Transverse colon (tissue), 4 donors: Measurements from ENCODE around the gene TPRA1. TPM values are rescaled to one million over a fixed set of nuclear protein-coding genes. Genes with fewer than 3 reads are reported as not detected.

ENCODE experiments used
- DNase-seq: peaks from one replicate; pipeline ENCODE4 v3.0.0-alpha.2; 2019
- H3K27ac ChIP-seq, 4 donors: fragments of 200-600 bp; sonication (generic); 2 replicates each; pipeline ENCODE4 v1.5.1; 2016 to 2018; ENCODE audit warnings: inconsistent platforms in 4 of 4
- H3K27me3 ChIP-seq: fragments of 200-600 bp; sonication (generic); 2 replicates; pipeline ENCODE4 v1.5.1; 2017; ENCODE audit warnings: inconsistent platforms
- H3K36me3 ChIP-seq, 4 donors: fragments of 200-600 bp; sonication (generic); 2 replicates each; pipeline ENCODE4 v1.5.1; 2017 to 2019; ENCODE audit warnings: inconsistent platforms in 4 of 4
- H3K4me1 ChIP-seq, 4 donors: fragments of 200-600 bp; sonication (generic); 2 replicates each; pipeline ENCODE4 v1.5.1; 2017 to 2020; ENCODE audit warnings: inconsistent platforms in 4 of 4
- H3K4me3 ChIP-seq, 4 donors: fragments of 200-600 bp; sonication (generic); 1 replicate in 1 of 4; 2 replicates in 3 of 4; pipeline versions ENCODE4 v1.5.1 to v1.6.1; 2017 to 2019; ENCODE audit warnings: inconsistent platforms in 4 of 4
- H3K9me3 ChIP-seq, 2 donors: fragments of 200-600 bp; sonication (generic); 2 replicates each; pipeline ENCODE4 v1.5.1; 2017 to 2019; ENCODE audit warnings: inconsistent platforms in 2 of 2
- CTCF ChIP-seq, 5 experiments: fragments of 200-600 bp in 3 of 5; fragments of 450-650 bp in 2 of 5; sonication (generic) in 3 of 5; IDR thresholded peaks; 1 replicate in 2 of 5; 2 replicates in 3 of 5; pipeline ENCODE4 v1.5.1; 2016 to 2017; ENCODE audit warnings: antibody characterized with exemption in 5 of 5, inconsistent platforms in 3 of 5, mild to moderate bottlenecking in 2 of 5, moderate library complexity in 1 of 5
- EP300 ChIP-seq: sonication (generic); formaldehyde crosslinking; IDR thresholded peaks from one replicate; pipeline ENCODE4 v1.6.1; 2017; ENCODE audit warnings: antibody characterized with exemption, low read depth
- POLR2A ChIP-seq: fragments of 450-650 bp; IDR thresholded peaks from one replicate; pipeline ENCODE4 v1.6.1; 2016; ENCODE audit warnings: antibody characterized with exemption, mild to moderate bottlenecking, moderate library complexity
- POLR2AphosphoS5 ChIP-seq, 3 donors: sonication (generic); formaldehyde crosslinking; IDR thresholded peaks; one replicate each; pipeline ENCODE4 v1.6.1; 2016; ENCODE audit warnings: antibody characterized with exemption in 3 of 3
- WGBS, 2 donors: methylation state at CpG; one replicate each; pipeline ENCODE4 v1.1.5; 2018; ENCODE audit warnings: low coverage in 1 of 2; 5-methylcytosine and 5-hydroxymethylcytosine counted together
- in situ Hi-C, 4 donors: fragments of 200-750 bp; cut with MboI; loops; one replicate each; pipeline versions ENCODE4 v1.15.0 to v1.15.1; 2017; ENCODE audit warnings: low sequenced_read_pairs in 3 of 4, low pct_ligation_motif_present in 1 of 4, low pct_unique_long_range_greater_than_20kb in 1 of 4
- intact Hi-C: fragments of 100-400 bp; cut with DNase I; formaldehyde crosslinking; loops from one replicate; pipeline ENCODE4 v1.15.1; 2023; ENCODE audit warnings: low total_unique reads
- total RNA-seq, 4 donors: library from RNA; depleted of rRNA; stranded (reverse); fragments of >200 nt; gene quantifications; one replicate each; pipeline ENCODE4 v1.1.0, GENCODE V29; 2016

The TPRA1 gene
- total RNA-seq, 4 donors from 2014 or later, result 16.1 to 29.8 (median 21.1) TPM

- no peaks in the 10 kb centered on the region for H3K36me3 ChIP-seq
- H3K4me1 ChIP-seq, result no peaks in the 10 kb centered on the region
- H3K4me3 ChIP-seq, result no peak overlapping the region
- in situ Hi-C loops (no loop called here), intact Hi-C loops (no loop called here)
- whole genome bisulfite sequencing, 2 donors, result 81 to 87% methylated on average over 6 of the region's 6 CpGs
- TF ChIP-seq EP300, result no peak
- no peak for TF ChIP-seq POLR2A
- no peak for TF ChIP-seq CTCF (IDR thresholded peaks at IDR 0.05)
- TF ChIP-seq POLR2AphosphoS5 (IDR thresholded peaks at IDR 0.05), result no peak
- no peak for DNase-seq
- no peaks in the 10 kb centered on the region for H3K9me3 ChIP-seq
- H3K27me3 ChIP-seq, result no peaks in the 10 kb centered on the region
- H3K27ac ChIP-seq, result no peak overlapping the region
Observed at GRCh38 chr3:127612966-127613365, 22.4 kb upstream of the TPRA1 start.

- Histone ChIP-seq H3K9me3 (no peaks in the 10 kb centered on the region), H3K4me3 (no peak overlapping the region), H3K4me1 (no peaks in the 10 kb centered on the region), H3K27ac (no peak overlapping the region), H3K27me3 (no peaks in the 10 kb centered on the region), H3K36me3 (no peaks in the 10 kb centered on the region)
- 92% methylated on average over 8 of the region's 8 CpGs; no CpG with 5 or more reads in 1 of the 2 donors for WGBS, 2 donors
- in situ Hi-C loops (no loop called here), intact Hi-C loops (no loop called here)
- TF ChIP-seq CTCF (IDR thresholded peaks at IDR 0.05) (no peak), POLR2AphosphoS5 (IDR thresholded peaks at IDR 0.05) (no peak)
- no peak for DNase-seq
Observed at GRCh38 chr3:127611251-127611650, 20.7 kb upstream of the TPRA1 start.

- Histone ChIP-seq H3K9me3 (no peaks in the 10 kb centered on the region), H3K4me1 (no peaks in the 10 kb centered on the region), H3K36me3 (no peaks in the 10 kb centered on the region), H3K27ac (no peak overlapping the region), H3K27me3 (no peaks in the 10 kb centered on the region), H3K4me3 (no peak overlapping the region)
- TF ChIP-seq EP300 (no peak), POLR2AphosphoS5 (IDR thresholded peaks at IDR 0.05) (no peak), POLR2A (no peak), CTCF (IDR thresholded peaks at IDR 0.05) (no peak)
- in situ Hi-C loops (no loop called here), intact Hi-C loops (no loop called here)
- no peak for DNase-seq
- WGBS, 2 donors, result 80 to 87% methylated on average over 4 to 5 of the region's 5 CpGs
Observed at GRCh38 chr3:127610105-127610504, 19.6 kb upstream of the TPRA1 start.

GRCh38 chr3:127608362-127608718 lies 17.8 kb upstream of the TPRA1 start:
- TF ChIP-seq CTCF (IDR thresholded peaks at IDR 0.05) (no peak), POLR2AphosphoS5 (IDR thresholded peaks at IDR 0.05) (no peak), EP300 (no peak), POLR2A (no peak)
- 100% methylated on average over 14 of the region's 14 CpGs; no CpG with 5 or more reads in 1 of the 2 donors for WGBS, 2 donors

More at GRCh38 chr3:127608362-127608718, 17.8 kb upstream of the TPRA1 start:
- Histone ChIP-seq H3K4me3 (no peak overlapping the region), H3K27me3 (no peaks in the 10 kb centered on the region), H3K9me3 (no peaks in the 10 kb centered on the region), H3K27ac (no peak overlapping the region), H3K4me1 (no peaks in the 10 kb centered on the region), H3K36me3 (no peaks in the 10 kb centered on the region)
- DNase-seq, result no peak
- intact Hi-C loops (no loop called here), in situ Hi-C loops (no loop called here)
